Measurements from ENCODE around the gene PCMTD2. TPM values are rescaled to one million over a fixed set of nuclear protein-coding genes. Genes with fewer than 3 reads are reported as not detected.
A peak's percentile ranks its signal among the peaks of the same experiment; 100 is the strongest.

The PCMTD2 gene
- total and polyA plus RNA-seq, 2 of the 13 experiments (the other 11 are each of a cell fraction or from before 2014, with no cell fraction given), result 47.0 to 76.9 TPM

GRCh38 chr20:64220891-64221527, 34.5 kb upstream of the PCMTD2 start (continued):
- TF ChIP-seq HCFC1 (IDR thresholded peaks at IDR 0.05; ENCODE audit: low read depth, low read length), result no peak
- no peak for TF ChIP-seq ZNF441 (CRISPR knock-in tag; IDR thresholded peaks at IDR 0.05; ENCODE audit: borderline replicate concordance)
- TF ChIP-seq ZNF274 (CRISPR knock-in tag; IDR thresholded peaks at IDR 0.05), result no peak
- no peak for TF ChIP-seq ZNF263 (CRISPR knock-in tag; IDR thresholded peaks at IDR 0.05)
- TF ChIP-seq ATF2 (CRISPR knock-in tag; IDR thresholded peaks at IDR 0.05), result no peak
- TF ChIP-seq ZNF296 (CRISPR knock-in tag; conservative IDR thresholded peaks at IDR 0.05), result no peak
- TF ChIP-seq ZNF142 (CRISPR knock-in tag; IDR thresholded peaks at IDR 0.05), result no peak
- TF ChIP-seq FLYWCH1 (CRISPR knock-in tag; IDR thresholded peaks at IDR 0.05), result no peak
- TF ChIP-seq ZNF460 (CRISPR knock-in tag; IDR thresholded peaks at IDR 0.05; ENCODE audit: borderline replicate concordance), result no peak
- TF ChIP-seq GATAD1 (CRISPR knock-in tag; IDR thresholded peaks at IDR 0.05), result no peak
- TF ChIP-seq TARDBP (CRISPR knock-in tag; IDR thresholded peaks at IDR 0.05), result peak; percentile 52
- TF ChIP-seq DRAP1 (CRISPR knock-in tag; IDR thresholded peaks at IDR 0.05), result no peak
- no peak for TF ChIP-seq POLR2G (IDR thresholded peaks at IDR 0.05; ENCODE audit: low read depth, low read length)
- TF ChIP-seq HMGA1 (CRISPR knock-in tag; conservative IDR thresholded peaks at IDR 0.05), result no peak
- no peak for TF ChIP-seq ZNF562 (CRISPR knock-in tag; IDR thresholded peaks at IDR 0.05; ENCODE audit: borderline replicate concordance)
- no peak for TF ChIP-seq ZNF577 (CRISPR knock-in tag; IDR thresholded peaks at IDR 0.05; ENCODE audit: borderline replicate concordance, low read depth)
- TF ChIP-seq YEATS2 (CRISPR knock-in tag; IDR thresholded peaks at IDR 0.05; ENCODE audit: borderline replicate concordance), result no peak
- no peak for TF ChIP-seq RELA (CRISPR knock-in tag; IDR thresholded peaks at IDR 0.05)
- TF ChIP-seq SKI (IDR thresholded peaks at IDR 0.05; ENCODE audit: partially characterized antibody), result no peak
- TF ChIP-seq NCOR1 (IDR thresholded peaks at IDR 0.05; ENCODE audit: borderline replicate concordance, low read length), result peak; percentile 66; the same call in 1 of the 2 replicates
- TF ChIP-seq FUBP1 (CRISPR knock-in tag; IDR thresholded peaks at IDR 0.05; ENCODE audit: borderline replicate concordance), result no peak
- TF ChIP-seq HMG20A (CRISPR knock-in tag; IDR thresholded peaks at IDR 0.05; ENCODE audit: borderline replicate concordance), result no peak
